ENCODE results near the gene KIF16B. TPM values are rescaled to one million over a fixed set of nuclear protein-coding genes. Genes with fewer than 3 reads are reported as not detected.
"Not testable (repeated sequence)": the region's sequence is repeated elsewhere in the genome, so short reads cannot be mapped to it uniquely, and the experiment has no call there.

Gene KIF16B
- total RNA-seq, 1 experiment from 2014 or later = 7.0 TPM

DNA sequence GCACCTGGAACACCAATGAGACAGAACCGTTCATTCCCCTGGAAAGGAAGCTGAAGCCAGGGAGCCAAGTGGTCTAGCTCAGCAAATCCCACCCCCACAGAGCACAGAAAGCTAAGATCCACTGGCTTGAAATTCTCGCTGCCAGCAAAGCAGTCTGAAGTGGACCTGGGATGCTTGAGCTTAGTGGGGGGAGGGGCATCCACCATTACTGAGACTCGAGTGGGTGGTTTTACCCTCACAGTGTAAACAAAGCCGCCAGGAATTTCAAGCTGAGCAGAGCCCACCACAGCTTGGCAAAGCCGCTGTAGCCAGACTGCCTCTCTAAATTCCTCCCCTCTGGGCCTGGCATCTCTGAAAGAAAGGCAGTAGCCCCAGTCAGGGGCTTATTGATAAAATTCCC is 53.1 kb downstream of the KIF16B start:
- no peak for ATAC-seq
- Histone ChIP-seq H3K9me2 (ENCODE audit: insufficient read depth) (no peaks in the 10 kb centered on the region), H3K4me3 (replicated peaks in 1 of 2; ENCODE audit: low read depth in 1 of 2, low read length in 2 of 2) (no peak overlapping the region), H3K36me3 (ENCODE audit: control insufficient read depth in 1 of 2, insufficient read depth in 2 of 2, low read length in 2 of 2) (no peaks in the 10 kb centered on the region), H3K9me3 (ENCODE audit: control insufficient read depth in 1 of 2, insufficient read depth in 1 of 2, low read depth in 1 of 2, low read length in 2 of 2) (no peaks in the 10 kb centered on the region), H4K20me1 (ENCODE audit: insufficient read depth) (no peaks in the 10 kb centered on the region), H3K79me2 (ENCODE audit: insufficient read depth, low read length) (no peaks in the 10 kb centered on the region), H2AFZ (ENCODE audit: low read depth, low read length, poor library complexity, severe bottlenecking) (no peak overlapping the region), H3K27ac (ENCODE audit: low read depth, low read length) (no peak overlapping the region), H3K9ac (ENCODE audit: low read length) (no peak overlapping the region), H3K27me3 (ENCODE audit: insufficient read depth, low read length) (no peaks in the 10 kb centered on the region), H3K4me2 (ENCODE audit: low read length) (no peak overlapping the region), H3K4me1 (ENCODE audit: control insufficient read depth in 1 of 2, insufficient read depth in 2 of 2, low read length in 2 of 2) (peaks cover 0 to 4% of the 10 kb centered on the region in 2 experiments; a peak in 1 of 4 replicates)
- no peak for DNase-seq (ENCODE audit: low read depth, low spot score)
- POLR2A ChIA-PET = no interaction called here
- RAD21 ChIA-PET (ENCODE audit: low non-redundant PET in 1 of 2, low total read pairs in 2 of 2, uncharacterized antibody in 2 of 2, unreplicated experiment in 2 of 2) = no interaction called here
- TF ChIP-seq POLR2AphosphoS5 (IDR thresholded peaks at IDR 0.05; ENCODE audit: low read depth, low read length) = no peak
- TF ChIP-seq SIN3A (IDR thresholded peaks at IDR 0.05; ENCODE audit: low read depth) = no peak
- TF ChIP-seq ZNF274 (IDR thresholded peaks at IDR 0.05; ENCODE audit: low read depth, low read length) = no peak
- no TSS peak for BruUV-seq (replicated peaks)
- intact Hi-C loops (cut with micrococcal nuclease) = no loop called here
- CTCF ChIA-PET = no interaction called here

DNA sequence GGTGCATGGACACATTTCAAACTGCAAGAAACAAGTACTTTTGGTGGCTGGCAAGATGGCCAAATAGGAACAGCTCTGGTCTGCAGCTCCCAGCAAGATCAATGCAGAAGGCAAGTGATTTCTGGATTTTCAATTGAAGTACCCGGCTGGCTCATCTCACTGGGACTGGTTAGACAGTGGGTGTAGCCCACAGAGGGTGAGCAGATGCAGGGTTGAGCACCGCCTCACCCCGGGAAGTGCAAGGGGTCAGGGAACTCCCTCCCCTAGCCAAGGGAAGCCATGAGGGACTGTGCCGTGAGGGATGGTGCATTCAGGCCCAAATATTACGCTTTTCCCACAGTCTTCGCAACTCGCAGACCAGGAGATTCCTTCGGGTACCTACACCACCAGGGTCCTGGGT is 53.6 kb downstream of the KIF16B start:
- H3K27me3 ChIP-seq (ENCODE audit: insufficient read depth, low read length); H3K4me1 ChIP-seq (ENCODE audit: control insufficient read depth in 1 of 2, insufficient read depth in 2 of 2, low read length in 2 of 2); H2AFZ ChIP-seq (ENCODE audit: low read depth, low read length, poor library complexity, severe bottlenecking); BruUV-seq (replicated peaks); H4K20me1 ChIP-seq (ENCODE audit: insufficient read depth); intact Hi-C loops (cut with micrococcal nuclease); DNase-seq (ENCODE audit: low read depth, low spot score); H3K79me2 ChIP-seq (ENCODE audit: insufficient read depth, low read length); H3K9me3 ChIP-seq (ENCODE audit: control insufficient read depth in 1 of 2, insufficient read depth in 1 of 2, low read depth in 1 of 2, low read length in 2 of 2); POLR2A ChIA-PET; CTCF ChIA-PET; H3K36me3 ChIP-seq (ENCODE audit: control insufficient read depth in 1 of 2, insufficient read depth in 2 of 2, low read length in 2 of 2); H3K27ac ChIP-seq (ENCODE audit: low read depth, low read length); H3K9me2 ChIP-seq (ENCODE audit: insufficient read depth); H3K4me2 ChIP-seq (ENCODE audit: low read length); ATAC-seq; H3K9ac ChIP-seq (ENCODE audit: low read length); RAD21 ChIA-PET (ENCODE audit: low non-redundant PET in 1 of 2, low total read pairs in 2 of 2, uncharacterized antibody in 2 of 2, unreplicated experiment in 2 of 2); H3K4me3 ChIP-seq (replicated peaks in 1 of 2; ENCODE audit: low read depth in 1 of 2, low read length in 2 of 2): not testable (repeated sequence)

GRCh38 chr20:16518784-16519084 is 54.5 kb downstream of the KIF16B start:
- DNase-seq (ENCODE audit: low read depth, low spot score) (no peak), ATAC-seq (no peak)
- Histone ChIP-seq H3K4me3 (replicated peaks in 1 of 2; ENCODE audit: low read depth in 1 of 2, low read length in 2 of 2) (no peak overlapping the region), H3K36me3 (ENCODE audit: control insufficient read depth in 1 of 2, insufficient read depth in 2 of 2, low read length in 2 of 2) (no peaks in the 10 kb centered on the region), H3K79me2 (ENCODE audit: insufficient read depth, low read length) (no peaks in the 10 kb centered on the region), H3K27ac (ENCODE audit: low read depth, low read length) (no peak overlapping the region), H3K4me1 (ENCODE audit: control insufficient read depth in 1 of 2, insufficient read depth in 2 of 2, low read length in 2 of 2) (peaks cover 0 to 4% of the 10 kb centered on the region in 2 experiments; a peak in 1 of 4 replicates), H2AFZ (ENCODE audit: low read depth, low read length, poor library complexity, severe bottlenecking) (no peak overlapping the region), H3K27me3 (ENCODE audit: insufficient read depth, low read length) (no peaks in the 10 kb centered on the region), H4K20me1 (ENCODE audit: insufficient read depth) (no peaks in the 10 kb centered on the region), H3K9me3 (ENCODE audit: control insufficient read depth in 1 of 2, insufficient read depth in 1 of 2, low read depth in 1 of 2, low read length in 2 of 2) (no peaks in the 10 kb centered on the region), H3K9me2 (ENCODE audit: insufficient read depth) (no peaks in the 10 kb centered on the region), H3K4me2 (ENCODE audit: low read length) (no peak overlapping the region), H3K9ac (ENCODE audit: low read length) (no peak overlapping the region)
- RAD21 ChIA-PET (ENCODE audit: low non-redundant PET in 1 of 2, low total read pairs in 2 of 2, uncharacterized antibody in 2 of 2, unreplicated experiment in 2 of 2) = no interaction called here
- BruUV-seq (replicated peaks) = no TSS peak
- no peak for TF ChIP-seq CEBPB (IDR thresholded peaks at IDR 0.05; ENCODE audit: low read depth)
- CTCF ChIA-PET = interaction anchor here (1.0 to 1.2 kb wide), 3 partner anchors 56 to 243 kb away, joined by 3 to 5 read pairs (median 3); no protein-coding TSS in a partner anchor
- intact Hi-C loops (cut with micrococcal nuclease) = loop anchor here (1.0 kb wide), 1 partner anchor 243 kb away; no protein-coding TSS in a partner anchor
- POLR2A ChIA-PET = no interaction called here
